Measurements from ENCODE around the gene TNNI3. TPM values are rescaled to one million over a fixed set of nuclear protein-coding genes. Genes with fewer than 3 reads are reported as not detected.

Gene TNNI3
- total and polyA plus RNA-seq, 2 donors (not counting 3 experiments of a cell fraction or from before 2014, with no cell fraction given) = not detected

GRCh38 chr19:55158423-55158822 lies 891 bp upstream of the TNNI3 start:
- Histone ChIP-seq H4K20me1 (replicated peaks; ENCODE audit: control insufficient read depth, extremely low read depth, insufficient read depth, low read length) (no peaks in the 10 kb centered on the region), H3K27ac (ENCODE audit: insufficient read depth, low read depth, low read length) (no peak overlapping the region), H3K4me1 (ENCODE audit: control insufficient read depth, extremely low read depth, insufficient read depth, low read length) (no peaks in the 10 kb centered on the region), H3K4me3 (replicated peaks in 1 of 3; ENCODE audit: insufficient read depth in 1 of 3, low read depth in 1 of 3, low read length in 3 of 3) (no peak overlapping the region), H3K9ac (replicated peaks; ENCODE audit: extremely low read depth, insufficient read depth, low read length) (no peak overlapping the region), H3K27me3 (ENCODE audit: control insufficient read depth in 2 of 2, insufficient read depth in 2 of 2, low read length in 2 of 2) (peaks cover 14 to 16% of the 10 kb centered on the region in 2 experiments), H3K4me2 (ENCODE audit: insufficient read depth, low read length) (no peak overlapping the region), H3K9me3 (replicated peaks; ENCODE audit: control insufficient read depth, insufficient read depth, low read length) (no peaks in the 10 kb centered on the region), H3K36me3 (ENCODE audit: control insufficient read depth in 2 of 2, extremely low read depth in 1 of 2, insufficient read depth in 2 of 2, low read length in 2 of 2) (no peaks in the 10 kb centered on the region), H2AFZ (ENCODE audit: low read depth, low read length) (no peak overlapping the region), H3K9me1 (replicated peaks; ENCODE audit: control insufficient read depth, extremely low read depth, insufficient read depth, low read length) (no peaks in the 10 kb centered on the region), H3K79me2 (ENCODE audit: control insufficient read depth, insufficient read depth, low read length) (no peaks in the 10 kb centered on the region)
- DNase-seq (ENCODE audit: low read depth, low spot score) (no peak), FAIRE-seq (no peak)
- dilution Hi-C loops (cut with MboI; ENCODE audit: extremely low pct_ligation_motif_present, low sequenced_read_pairs) (no loop called here), intact Hi-C loops (cut with micrococcal nuclease) (no loop called here)
- CTCF ChIA-PET = interaction anchor here (1.3 to 4.6 kb wide), 4 partner anchors 8 to 70 kb away, joined by 3 to 64 read pairs (median 26); partner anchors contain the start of gene DNAAF3
- TF ChIP-seq MYC (IDR thresholded peaks at IDR 0.05; ENCODE audit: low read depth, low read length) (no peak), POLR2AphosphoS5 (IDR thresholded peaks at IDR 0.05; ENCODE audit: insufficient read depth, low read depth, low read length) (no peak), GATA2 (IDR thresholded peaks at IDR 0.05; ENCODE audit: insufficient read depth, insufficient read length, low read depth, low read length) (no peak), JUN (IDR thresholded peaks at IDR 0.05; ENCODE audit: borderline replicate concordance, insufficient read depth, insufficient read length, low read depth) (no peak), FOS (IDR thresholded peaks at IDR 0.05; ENCODE audit: borderline replicate concordance, insufficient read depth, low read length) (no peak)
- TF ChIP-seq, protein P1, sequence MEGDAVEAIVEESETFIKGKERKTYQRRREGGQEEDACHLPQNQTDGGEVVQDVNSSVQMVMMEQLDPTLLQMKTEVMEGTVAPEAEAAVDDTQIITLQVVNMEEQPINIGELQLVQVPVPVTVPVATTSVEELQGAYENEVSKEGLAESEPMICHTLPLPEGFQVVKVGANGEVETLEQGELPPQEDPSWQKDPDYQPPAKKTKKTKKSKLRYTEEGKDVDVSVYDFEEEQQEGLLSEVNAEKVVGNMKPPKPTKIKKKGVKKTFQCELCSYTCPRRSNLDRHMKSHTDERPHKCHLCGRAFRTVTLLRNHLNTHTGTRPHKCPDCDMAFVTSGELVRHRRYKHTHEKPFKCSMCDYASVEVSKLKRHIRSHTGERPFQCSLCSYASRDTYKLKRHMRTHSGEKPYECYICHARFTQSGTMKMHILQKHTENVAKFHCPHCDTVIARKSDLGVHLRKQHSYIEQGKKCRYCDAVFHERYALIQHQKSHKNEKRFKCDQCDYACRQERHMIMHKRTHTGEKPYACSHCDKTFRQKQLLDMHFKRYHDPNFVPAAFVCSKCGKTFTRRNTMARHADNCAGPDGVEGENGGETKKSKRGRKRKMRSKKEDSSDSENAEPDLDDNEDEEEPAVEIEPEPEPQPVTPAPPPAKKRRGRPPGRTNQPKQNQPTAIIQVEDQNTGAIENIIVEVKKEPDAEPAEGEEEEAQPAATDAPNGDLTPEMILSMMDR (IDR thresholded peaks at IDR 0.05; ENCODE audit: extremely low read depth in 1 of 2, insufficient read depth in 1 of 2, low read depth in 1 of 2, low read length in 2 of 2) = no peak
- TF ChIP-seq, protein P2, sequence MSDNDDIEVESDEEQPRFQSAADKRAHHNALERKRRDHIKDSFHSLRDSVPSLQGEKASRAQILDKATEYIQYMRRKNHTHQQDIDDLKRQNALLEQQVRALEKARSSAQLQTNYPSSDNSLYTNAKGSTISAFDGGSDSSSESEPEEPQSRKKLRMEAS (IDR thresholded peaks at IDR 0.05; ENCODE audit: insufficient read depth, insufficient read length) = no peak
- POLR2A ChIA-PET = no interaction called here
- BruUV-seq (replicated peaks) = no TSS peak
